ENCODE data around the gene TRMT2A. TPM values are rescaled to one million over a fixed set of nuclear protein-coding genes. Genes with fewer than 3 reads are reported as not detected.

The TRMT2A gene
- total RNA-seq, 2 donors from 2014 or later, result 76.8 to 98.6 TPM

DNA sequence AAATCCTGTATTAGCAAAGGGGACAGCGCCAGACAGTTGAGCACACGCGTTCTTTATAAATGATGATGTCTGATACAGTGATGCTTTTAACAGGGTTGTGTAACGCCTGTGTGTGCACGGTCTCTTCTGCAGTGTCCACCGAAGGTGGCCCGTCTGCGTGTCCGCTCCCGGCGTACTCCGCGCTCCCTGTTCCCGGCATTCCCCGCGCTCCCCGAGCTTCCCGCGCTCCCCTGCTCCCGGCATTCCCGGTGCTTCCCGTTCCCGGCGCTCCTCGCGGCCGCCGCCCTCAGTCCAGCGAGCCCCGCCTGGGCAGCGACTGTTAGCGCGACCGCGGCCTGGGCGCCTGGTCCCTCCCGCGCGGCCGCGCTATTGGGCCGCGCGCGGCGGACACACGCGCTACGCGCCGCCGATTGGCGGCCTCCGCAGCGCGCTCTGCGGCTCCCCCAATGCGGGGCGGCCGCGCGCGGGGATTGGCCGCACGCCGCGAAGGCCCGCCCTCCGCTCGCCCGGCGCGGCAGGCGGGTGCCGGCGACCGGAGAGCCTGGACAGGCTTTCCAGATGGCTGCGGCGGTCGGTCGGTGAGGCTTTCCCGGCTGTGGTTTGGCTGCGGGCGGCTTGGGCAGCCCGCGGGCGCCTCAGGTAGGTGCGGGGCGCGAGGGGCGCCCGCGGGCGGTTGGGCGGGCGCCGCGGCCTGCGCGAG is 37.1 kb downstream of the TRMT2A start, which contains the start of gene DGCR8:
Gene DGCR8 (plus strand): TSS at position 497 of the 700 bp plus-strand sequence. CDS start 5,723 bp downstream, outside the sequence.
- Histone ChIP-seq H3K27ac (peak within 1 kb of the TSS; percentile 72 to 91 (median 84)), H3K27me3 (no peaks in the 10 kb centered on the region), H3K4me3 (peak within 1 kb of the TSS; percentile 34 to 58), H3K9me3 (no peaks in the 10 kb centered on the region), H3K4me1 (peaks cover 48% of the 10 kb centered on the region), H3K36me3 (replicated peaks in 1 of 2; ENCODE audit: insufficient read depth in 1 of 2, low read depth in 2 of 2) (no peaks in the 10 kb centered on the region)
- DNase-seq (peak; percentile 93 to 96 (median 94)), ATAC-seq (peak; percentile 96)
- 0% methylated on average over 5 to 99 of the region's 100 CpGs for WGBS, 2 donors
- TF ChIP-seq POLR2A (IDR thresholded peaks at IDR 0.05), result peak; percentile 41 to 76 (median 75)
- peak in 3 of 7 experiments; percentile 1 to 21 (median 9) for TF ChIP-seq CTCF (IDR thresholded peaks at IDR 0.05)
- intact Hi-C loops (cut with DNase I), result no loop called here

DNA sequence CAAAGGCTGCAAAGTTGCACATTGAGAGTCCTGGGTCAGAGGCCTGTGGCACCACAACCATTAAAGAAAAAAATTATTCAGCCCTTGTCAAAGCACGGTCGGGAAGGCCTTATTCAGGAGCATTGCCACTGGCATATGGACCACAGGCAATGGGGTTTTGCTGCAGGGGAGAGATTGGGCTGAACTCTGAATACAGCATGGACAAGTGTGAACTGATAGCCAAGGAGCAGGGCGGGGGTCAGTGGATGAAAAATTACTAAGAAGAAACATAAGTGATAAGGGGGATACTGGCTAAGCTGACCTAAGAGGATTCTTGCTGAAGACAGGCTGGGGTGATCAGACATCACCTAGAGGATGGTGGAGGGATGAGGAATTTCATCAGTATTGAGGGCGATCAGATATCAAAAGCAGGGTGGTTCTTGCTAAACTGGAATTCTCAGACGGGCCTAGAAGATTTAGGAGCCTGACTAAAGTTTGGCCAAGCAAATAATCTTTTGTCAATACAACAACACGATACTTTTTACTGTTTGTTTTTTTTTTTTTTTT is 40.3 kb downstream of the TRMT2A start:
- Histone ChIP-seq H3K4me1 (peaks cover 17% of the 10 kb centered on the region), H3K9me3 (no peaks in the 10 kb centered on the region), H3K27ac (no peak overlapping the region), H3K4me3 (no peak overlapping the region), H3K27me3 (no peaks in the 10 kb centered on the region), H3K36me3 (replicated peaks in 1 of 2; ENCODE audit: insufficient read depth in 1 of 2, low read depth in 2 of 2) (no peaks in the 10 kb centered on the region)
- DNase-seq, result no peak
- ATAC-seq, result no peak
- no peak for TF ChIP-seq POLR2A (IDR thresholded peaks at IDR 0.05)
- no peak for TF ChIP-seq CTCF (IDR thresholded peaks at IDR 0.05)
- intact Hi-C loops (cut with DNase I), result no loop called here
- 49 to 57% methylated on average over 6 of the region's 6 CpGs for WGBS, 2 donors

DNA sequence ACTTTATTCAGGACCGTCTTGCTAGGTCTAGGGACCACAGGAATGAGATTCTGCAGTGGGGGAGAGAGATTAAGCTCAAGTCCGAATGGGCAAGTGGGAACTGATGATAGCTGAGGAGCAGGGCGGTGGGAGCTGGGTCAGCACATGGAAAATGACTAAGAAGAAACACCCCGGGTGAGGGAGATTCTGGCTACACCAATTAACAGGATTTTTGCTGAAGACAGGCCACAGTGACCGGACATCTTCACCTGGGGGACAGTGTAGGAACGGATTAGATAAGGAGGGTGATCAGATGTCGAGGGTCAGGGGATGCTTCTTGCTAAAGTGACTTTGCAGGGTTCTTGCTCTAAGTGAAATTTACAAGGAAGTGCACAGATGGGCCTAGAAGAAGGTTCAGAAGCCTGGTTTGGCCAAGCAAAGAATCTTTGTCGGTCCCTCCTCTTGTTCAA is 45.5 kb downstream of the TRMT2A start:
- WGBS, 2 donors, result 80 to 82% methylated on average over 8 of the region's 8 CpGs
- ATAC-seq (no peak), DNase-seq (no peak)
- TF ChIP-seq POLR2A (IDR thresholded peaks at IDR 0.05) (no peak), CTCF (IDR thresholded peaks at IDR 0.05) (no peak)
- Histone ChIP-seq H3K9me3 (no peaks in the 10 kb centered on the region), H3K27me3 (no peaks in the 10 kb centered on the region), H3K4me1 (no peaks in the 10 kb centered on the region), H3K36me3 (replicated peaks in 1 of 2; ENCODE audit: insufficient read depth in 1 of 2, low read depth in 2 of 2) (no peaks in the 10 kb centered on the region), H3K27ac (no peak overlapping the region), H3K4me3 (no peak overlapping the region)
- intact Hi-C loops (cut with DNase I), result no loop called here

- Histone ChIP-seq H3K4me1 (no peaks in the 10 kb centered on the region), H3K36me3 (replicated peaks in 1 of 2; ENCODE audit: insufficient read depth in 1 of 2, low read depth in 2 of 2) (no peaks in the 10 kb centered on the region), H3K27me3 (no peaks in the 10 kb centered on the region), H3K27ac (no peak overlapping the region), H3K4me3 (no peak overlapping the region), H3K9me3 (no peaks in the 10 kb centered on the region)
- ATAC-seq (no peak), DNase-seq (no peak)
- intact Hi-C loops (cut with DNase I), result no loop called here
- no peak for TF ChIP-seq CTCF (IDR thresholded peaks at IDR 0.05)
- 90% methylated on average over 7 of the region's 7 CpGs for WGBS, 2 donors
These were observed 47.5 kb downstream of the TRMT2A start for GRCh38 chr22:20069331-20070042.

Measured in body of pancreas (tissue), 4 donors.